T-helper 2 cell treated with Interferon-gamma antibody and Interleukin-4, amounts not matched to agents 5 μg/mL and 100 μg/mL, for 36 hours (primary cell): ENCODE measurements around the gene PIK3C3.
A peak's percentile ranks its signal among the peaks of the same experiment; 100 is the strongest.
"Not testable (repeated sequence)": the region's sequence is repeated elsewhere in the genome, so short reads cannot be mapped to it uniquely, and the experiment has no call there.

ENCODE experiments used
- DNase-seq: peaks from one replicate; pipeline ENCODE4 v3.0.0; 2021; ENCODE audit warnings: low spot score
- H3K27ac Mint-ChIP-seq: one replicate; pipeline ENCODE4 v1.8.0; 2021; ENCODE audit warnings: mild to moderate bottlenecking, mixed read lengths
- H3K27me3 Mint-ChIP-seq: one replicate; pipeline ENCODE4 v1.8.0; 2021; ENCODE audit warnings: low read depth, mixed read lengths
- H3K36me3 Mint-ChIP-seq: one replicate; pipeline ENCODE4 v1.8.0; 2021; ENCODE audit warnings: low read depth, mixed read lengths
- H3K4me1 Mint-ChIP-seq: one replicate; pipeline ENCODE4 v1.8.0; 2021; ENCODE audit warnings: low read depth, mixed read lengths
- H3K4me3 Mint-ChIP-seq: one replicate; pipeline ENCODE4 v1.8.0; 2022; ENCODE audit warnings: mild to moderate bottlenecking, moderate library complexity, mixed read lengths
- H3K9me3 Mint-ChIP-seq: one replicate; pipeline ENCODE4 v1.8.0; 2021; ENCODE audit warnings: mixed read lengths

PIK3C3 gene

GRCh38 chr18:42048158-42048557, 93.1 kb downstream of the PIK3C3 start:
- H3K4me1 Mint-ChIP-seq: peaks cover 9% of the 10 kb centered on the region
- peaks cover 22% of the 10 kb centered on the region for H3K36me3 Mint-ChIP-seq
- H3K27ac Mint-ChIP-seq: no peak overlapping the region
- no peaks in the 10 kb centered on the region for H3K27me3 Mint-ChIP-seq
- H3K4me3 Mint-ChIP-seq: no peak overlapping the region
- no peaks in the 10 kb centered on the region for H3K9me3 Mint-ChIP-seq
- no peak for DNase-seq

DNA sequence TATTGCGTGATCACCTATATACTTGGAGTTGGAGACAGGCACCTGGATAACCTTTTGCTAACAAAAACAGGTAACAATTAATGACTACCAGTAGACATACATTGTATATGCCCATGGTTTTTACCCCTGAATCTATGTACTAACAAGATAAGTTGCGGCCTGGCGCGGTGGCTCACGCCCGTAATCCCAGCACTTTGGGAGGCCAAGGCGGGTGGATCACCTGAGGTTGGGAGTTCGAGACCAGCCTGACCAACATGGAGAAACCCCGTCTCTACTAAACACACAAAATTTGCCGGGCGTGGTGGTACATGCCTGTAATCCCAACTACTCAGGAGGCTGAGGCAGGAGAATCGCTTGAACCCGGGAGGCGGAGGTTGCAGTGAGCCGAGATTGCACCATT, 94.5 kb downstream of the PIK3C3 start:
- H3K27me3 Mint-ChIP-seq, H3K27ac Mint-ChIP-seq, H3K4me3 Mint-ChIP-seq, H3K9me3 Mint-ChIP-seq, DNase-seq: not testable (repeated sequence)
- Mint-ChIP-seq H3K36me3 (peaks cover 17% of the 10 kb centered on the region), H3K4me1 (peaks cover 10% of the 10 kb centered on the region)

DNA sequence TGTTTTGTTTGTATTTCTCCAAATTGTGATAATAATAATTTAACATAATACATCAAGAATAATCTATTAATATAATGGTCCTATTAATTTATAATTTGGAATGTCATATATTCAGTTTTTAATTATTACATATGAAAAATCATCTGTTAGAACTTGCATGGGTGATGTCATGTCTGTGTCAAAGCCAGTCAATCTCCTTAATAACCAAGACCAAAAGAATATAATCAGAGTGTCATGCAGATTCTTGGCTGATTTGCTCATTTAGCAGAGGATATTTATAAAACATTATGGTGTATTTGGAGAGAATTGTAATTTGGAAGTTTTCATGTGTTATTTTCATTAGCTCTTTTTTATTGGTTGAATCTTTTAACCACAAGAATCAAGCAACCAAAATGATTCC, 96.4 kb downstream of the PIK3C3 start:
- H3K27ac Mint-ChIP-seq: no peak overlapping the region
- peaks cover 10% of the 10 kb centered on the region for H3K4me1 Mint-ChIP-seq
- H3K9me3 Mint-ChIP-seq: no peaks in the 10 kb centered on the region
- H3K36me3 Mint-ChIP-seq: peaks cover 17% of the 10 kb centered on the region
- no peak for DNase-seq
- no peak overlapping the region for H3K4me3 Mint-ChIP-seq
- no peaks in the 10 kb centered on the region for H3K27me3 Mint-ChIP-seq

GRCh38 chr18:42052122-42052708, 97.2 kb downstream of the PIK3C3 start:
- H3K27ac Mint-ChIP-seq: no peak overlapping the region
- H3K4me3 Mint-ChIP-seq: no peak overlapping the region
- no peak for DNase-seq
- H3K36me3 Mint-ChIP-seq: peaks cover 15% of the 10 kb centered on the region
- H3K27me3 Mint-ChIP-seq: no peaks in the 10 kb centered on the region
- H3K9me3 Mint-ChIP-seq: no peaks in the 10 kb centered on the region
- peaks cover 10% of the 10 kb centered on the region for H3K4me1 Mint-ChIP-seq

DNA sequence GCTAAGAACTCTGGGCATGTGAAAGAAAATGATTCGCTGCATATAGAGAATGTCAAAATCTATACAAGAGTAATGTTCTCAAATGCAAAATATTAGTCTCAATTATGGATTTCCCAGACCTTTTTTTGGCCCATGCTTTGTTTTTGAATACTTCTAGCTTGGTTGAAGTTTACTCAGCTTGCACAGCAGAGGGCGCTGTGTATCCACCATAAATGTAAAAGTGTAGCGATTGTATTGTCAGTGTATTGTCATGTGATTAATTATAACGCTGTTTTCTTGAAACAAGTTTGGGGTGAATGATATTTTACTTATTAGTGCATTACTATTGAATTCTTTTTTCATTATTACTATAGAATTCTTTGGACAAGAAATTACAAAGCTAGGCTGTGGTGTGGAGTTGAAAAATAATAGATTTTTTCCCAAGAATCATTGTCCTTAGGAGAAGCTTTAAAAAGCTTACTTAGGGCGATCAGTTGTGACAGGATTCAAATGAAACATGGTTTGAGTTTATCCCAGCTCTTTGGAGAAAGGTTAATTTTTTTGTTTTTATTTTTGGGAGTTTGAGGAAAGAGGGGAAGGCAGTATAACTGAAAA, 98.3 kb downstream of the PIK3C3 start:
- no peak overlapping the region for H3K27ac Mint-ChIP-seq
- H3K4me3 Mint-ChIP-seq: no peak overlapping the region
- DNase-seq: peak; percentile 24
- H3K4me1 Mint-ChIP-seq: peaks cover 5% of the 10 kb centered on the region
- peaks cover 15% of the 10 kb centered on the region for H3K36me3 Mint-ChIP-seq
- H3K9me3 Mint-ChIP-seq: no peaks in the 10 kb centered on the region
- no peaks in the 10 kb centered on the region for H3K27me3 Mint-ChIP-seq

- Mint-ChIP-seq H3K9me3 (no peaks in the 10 kb centered on the region), H3K4me3 (no peak overlapping the region), H3K27me3 (no peaks in the 10 kb centered on the region), H3K36me3 (peaks cover 32% of the 10 kb centered on the region), H3K4me1 (no peaks in the 10 kb centered on the region), H3K27ac (no peak overlapping the region)
- DNase-seq: no peak
Observed at GRCh38 chr18:42064109-42064508, 109.1 kb downstream of the PIK3C3 start.

DNA sequence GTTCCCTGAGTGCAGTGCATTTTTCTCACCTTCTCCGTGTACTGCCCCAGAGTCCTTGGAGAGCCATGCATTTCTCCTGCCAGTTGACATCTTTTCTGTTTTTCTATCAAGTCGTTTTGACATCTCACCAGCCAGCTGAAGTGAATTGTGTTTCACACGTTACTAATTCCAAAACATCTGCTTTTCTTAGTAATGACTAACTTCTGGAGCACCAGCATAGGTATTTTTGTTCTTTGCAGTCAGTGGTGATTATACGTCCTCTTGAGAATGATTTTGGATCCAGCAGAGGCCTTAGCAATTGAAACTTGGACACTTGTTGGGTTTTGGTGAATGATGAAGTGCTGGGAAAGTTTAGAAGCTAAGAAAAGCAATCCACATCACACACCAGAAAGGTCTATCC, 112.5 kb downstream of the PIK3C3 start:
- Mint-ChIP-seq H3K27ac (no peak overlapping the region), H3K27me3 (no peaks in the 10 kb centered on the region), H3K36me3 (peaks cover 39% of the 10 kb centered on the region), H3K4me3 (no peak overlapping the region), H3K9me3 (no peaks in the 10 kb centered on the region), H3K4me1 (no peaks in the 10 kb centered on the region)
- no peak for DNase-seq

- H3K4me3 Mint-ChIP-seq: no peak overlapping the region
- peaks cover 42% of the 10 kb centered on the region for H3K36me3 Mint-ChIP-seq
- no peak overlapping the region for H3K27ac Mint-ChIP-seq
- no peaks in the 10 kb centered on the region for H3K4me1 Mint-ChIP-seq
- no peak for DNase-seq
- H3K9me3 Mint-ChIP-seq: no peaks in the 10 kb centered on the region
- H3K27me3 Mint-ChIP-seq: no peaks in the 10 kb centered on the region
Observed at GRCh38 chr18:42068030-42068429, 113.0 kb downstream of the PIK3C3 start.

- Mint-ChIP-seq H3K9me3 (no peaks in the 10 kb centered on the region), H3K4me3 (no peak overlapping the region), H3K36me3 (peaks cover 49% of the 10 kb centered on the region), H3K27ac (no peak overlapping the region), H3K4me1 (no peaks in the 10 kb centered on the region), H3K27me3 (no peaks in the 10 kb centered on the region)
- no peak for DNase-seq
Observed at GRCh38 chr18:42069036-42069435, 114.0 kb downstream of the PIK3C3 start.

GRCh38 chr18:42072407-42072806, 117.4 kb downstream of the PIK3C3 start:
- no peak overlapping the region for H3K27ac Mint-ChIP-seq
- H3K9me3 Mint-ChIP-seq: no peaks in the 10 kb centered on the region
- no peak overlapping the region for H3K4me3 Mint-ChIP-seq
- peaks cover 46% of the 10 kb centered on the region for H3K36me3 Mint-ChIP-seq
- no peaks in the 10 kb centered on the region for H3K4me1 Mint-ChIP-seq
- H3K27me3 Mint-ChIP-seq: no peaks in the 10 kb centered on the region
- no peak for DNase-seq

- H3K9me3 Mint-ChIP-seq: no peaks in the 10 kb centered on the region
- H3K27me3 Mint-ChIP-seq: no peaks in the 10 kb centered on the region
- H3K36me3 Mint-ChIP-seq: peaks cover 44% of the 10 kb centered on the region
- no peak overlapping the region for H3K27ac Mint-ChIP-seq
- DNase-seq: no peak
- no peaks in the 10 kb centered on the region for H3K4me1 Mint-ChIP-seq
- no peak overlapping the region for H3K4me3 Mint-ChIP-seq
Observed at GRCh38 chr18:42074704-42075103, 119.7 kb downstream of the PIK3C3 start.

DNA sequence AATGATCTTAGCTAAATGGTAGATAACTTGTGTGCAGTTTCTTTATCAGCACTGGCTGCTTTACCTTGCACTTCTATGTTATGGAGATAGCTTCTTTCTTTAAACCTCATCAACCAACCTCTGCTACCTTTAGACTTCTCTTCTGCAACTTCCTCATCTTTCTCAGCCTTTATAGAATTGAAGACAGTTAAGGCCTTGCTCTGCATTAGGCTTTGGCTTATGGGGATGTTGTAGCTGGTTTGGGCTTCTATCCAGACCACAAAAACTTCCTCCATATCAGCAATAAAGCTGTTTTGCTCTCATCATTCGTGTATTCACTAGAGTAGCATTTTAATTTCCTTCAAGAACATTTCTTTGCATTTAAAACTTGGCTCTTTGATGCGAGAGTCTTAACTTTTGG, 123.7 kb downstream of the PIK3C3 start:
- Mint-ChIP-seq H3K4me1 (peaks cover 9% of the 10 kb centered on the region), H3K27me3 (no peaks in the 10 kb centered on the region), H3K4me3 (no peak overlapping the region), H3K27ac (no peak overlapping the region), H3K9me3 (no peaks in the 10 kb centered on the region), H3K36me3 (peaks cover 38% of the 10 kb centered on the region)
- DNase-seq: no peak

DNA sequence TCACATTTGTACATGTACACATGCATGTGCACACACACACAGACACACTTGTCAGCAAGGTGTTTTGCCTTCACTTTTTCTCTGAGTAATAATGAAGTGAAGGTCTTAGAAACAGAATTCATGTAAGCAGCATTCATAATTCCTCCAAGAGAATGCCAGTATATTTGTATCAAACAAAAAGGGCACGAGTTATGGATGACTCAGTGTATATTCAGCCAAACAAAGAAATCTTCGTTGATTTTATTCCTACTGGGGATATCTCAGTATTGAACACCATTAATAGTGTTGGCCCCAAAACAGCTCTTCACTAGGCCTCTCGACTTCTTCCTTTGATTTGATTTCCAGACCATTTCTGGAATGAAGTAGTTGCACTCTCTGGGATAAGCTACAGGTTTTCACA, 125.3 kb downstream of the PIK3C3 start:
- Mint-ChIP-seq H3K27ac (no peak overlapping the region), H3K27me3 (no peaks in the 10 kb centered on the region), H3K4me1 (peaks cover 10% of the 10 kb centered on the region), H3K9me3 (no peaks in the 10 kb centered on the region), H3K36me3 (peaks cover 34% of the 10 kb centered on the region), H3K4me3 (no peak overlapping the region)
- DNase-seq: no peak

GRCh38 chr18:42082415-42083234, 127.6 kb downstream of the PIK3C3 start:
- Mint-ChIP-seq H3K4me3 (peak overlapping the region; percentile 37), H3K4me1 (peaks cover 15% of the 10 kb centered on the region), H3K9me3 (no peaks in the 10 kb centered on the region), H3K36me3 (peaks cover 31% of the 10 kb centered on the region), H3K27ac (peak overlapping the region; percentile 45), H3K27me3 (no peaks in the 10 kb centered on the region)
- no peak for DNase-seq
